Stimulated activated CD4-positive, alpha-beta T cell treated with anti-CD3 and anti-CD28 coated beads, Interleukin-12 subunit alpha, Interleukin-12 subunit beta, amount 100 ng/mL, for 4 hours (primary cell): ENCODE results near the gene LINGO1.

Experiments used
- DNase-seq: peaks from one replicate; pipeline ENCODE4 v3.0.0-alpha.2; 2020

LINGO1 gene

GRCh38 chr15:77654975-77655374, 22.3 kb upstream of the LINGO1 start:
- DNase-seq, result no peak

- DNase-seq, result no peak
These were observed 21.2 kb upstream of the LINGO1 start for GRCh38 chr15:77653832-77654480.

GRCh38 chr15:77650265-77650664, 17.6 kb upstream of the LINGO1 start:
- no peak for DNase-seq

- no peak for DNase-seq
These were observed 16.9 kb upstream of the LINGO1 start for GRCh38 chr15:77649610-77650009.

GRCh38 chr15:77649017-77649416, 16.3 kb upstream of the LINGO1 start:
- DNase-seq, result no peak

GRCh38 chr15:77647961-77648360, 15.2 kb upstream of the LINGO1 start:
- no peak for DNase-seq

GRCh38 chr15:77646104-77646694, 13.5 kb upstream of the LINGO1 start:
- no peak for DNase-seq

- no peak for DNase-seq
These were observed 12.9 kb upstream of the LINGO1 start for GRCh38 chr15:77645602-77646001.

GRCh38 chr15:77644543-77645247, 12.0 kb upstream of the LINGO1 start:
- no peak for DNase-seq

GRCh38 chr15:77643764-77644163, 11.1 kb upstream of the LINGO1 start:
- DNase-seq, result no peak

- DNase-seq, result no peak
These were observed 10.2 kb upstream of the LINGO1 start for GRCh38 chr15:77642793-77643430.

- DNase-seq, result no peak
These were observed 9.3 kb upstream of the LINGO1 start for GRCh38 chr15:77641999-77642398.

GRCh38 chr15:77640615-77641014, 7.9 kb upstream of the LINGO1 start:
- no peak for DNase-seq

- no peak for DNase-seq
These were observed 6.7 kb upstream of the LINGO1 start for GRCh38 chr15:77639431-77639830.

- DNase-seq, result no peak
These were observed 5.4 kb upstream of the LINGO1 start for GRCh38 chr15:77637851-77638692.

GRCh38 chr15:77636209-77636608, 3.5 kb upstream of the LINGO1 start:
- DNase-seq, result no peak

- DNase-seq, result peak; percentile 58
These were observed 1.7 kb upstream of the LINGO1 start for GRCh38 chr15:77634266-77634962.

- DNase-seq, result no peak
These were observed 1.2 kb upstream of the LINGO1 start for GRCh38 chr15:77633913-77634265.

- peak; percentile 62 for DNase-seq
These were observed 611 bp upstream of the LINGO1 start for GRCh38 chr15:77633134-77633912.

GRCh38 chr15:77631745-77632533, 773 bp downstream of the LINGO1 start:
- DNase-seq, result no peak
